HPDE6-E6E7 (cell line): ENCODE measurements around the gene SOAT2.
A peak's percentile ranks its signal among the peaks of the same experiment; 100 is the strongest.
"Not testable (repeated sequence)": the region's sequence is repeated elsewhere in the genome, so short reads cannot be mapped to it uniquely, and the experiment has no call there.

Source experiments
- DNase-seq: peaks from one replicate; pipeline ENCODE4 v3.0.0; 2011; ENCODE audit warnings: missing footprints; ENCODE audit errors: extremely low spot score

SOAT2 gene

DNA sequence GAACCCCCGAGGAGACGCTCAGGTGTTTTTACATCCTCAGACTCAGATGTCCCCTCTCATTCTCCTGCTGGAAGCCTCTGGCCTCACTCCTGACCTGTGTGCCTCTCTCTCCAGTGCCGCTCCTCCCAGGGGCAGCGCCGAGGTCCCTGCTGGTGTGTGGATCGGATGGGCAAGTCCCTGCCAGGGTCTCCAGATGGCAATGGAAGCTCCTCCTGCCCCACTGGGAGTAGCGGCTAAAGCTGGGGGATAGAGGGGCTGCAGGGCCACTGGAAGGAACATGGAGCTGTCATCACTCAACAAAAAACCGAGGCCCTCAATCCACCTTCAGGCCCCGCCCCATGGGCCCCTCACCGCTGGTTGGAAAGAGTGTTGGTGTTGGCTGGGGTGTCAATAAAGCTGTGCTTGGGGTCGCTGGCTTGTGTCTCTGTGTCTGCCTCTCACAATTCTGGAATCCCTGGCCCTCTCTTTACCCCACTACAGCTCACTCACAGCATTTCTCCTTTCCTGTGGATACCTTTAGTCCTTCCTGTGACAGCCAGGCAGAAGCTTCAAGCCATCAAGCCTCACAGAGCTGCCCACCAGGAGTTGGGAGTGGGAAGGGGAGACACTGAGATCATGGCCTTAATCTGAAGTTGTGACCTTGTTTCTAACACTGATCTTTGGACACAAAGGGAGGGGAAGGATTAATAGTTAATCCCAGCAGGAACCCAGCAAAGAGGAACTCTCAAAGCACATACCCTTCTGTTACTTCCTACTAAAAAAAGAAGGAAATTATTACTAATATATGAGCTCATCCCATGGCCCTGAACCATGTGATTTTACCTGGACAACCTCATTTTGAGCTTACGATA lies 1.1 kb upstream of the SOAT2 start:
- no peak for DNase-seq

DNA sequence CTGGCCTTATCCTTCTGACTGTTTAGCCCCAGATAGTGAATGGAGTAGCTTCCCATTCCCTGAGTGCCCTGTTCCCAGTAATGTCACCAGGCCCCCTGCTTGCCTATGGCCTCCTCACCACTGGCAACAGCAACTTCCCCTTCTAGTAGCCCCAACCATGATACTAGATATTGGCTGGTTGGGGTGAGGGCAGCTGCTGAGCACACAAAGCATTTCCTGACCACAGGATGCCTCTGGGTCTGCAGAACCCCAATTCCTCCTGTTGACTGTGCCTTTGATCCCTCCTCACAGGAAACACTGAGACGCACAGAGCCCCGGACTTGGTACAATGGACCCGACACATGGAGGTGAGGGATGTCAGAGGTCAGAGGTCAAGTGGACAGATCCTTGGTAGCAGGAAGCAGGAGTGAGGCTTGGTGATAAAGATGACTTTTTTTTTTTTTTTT lies 597 bp downstream of the SOAT2 start:
- DNase-seq: no peak

DNA sequence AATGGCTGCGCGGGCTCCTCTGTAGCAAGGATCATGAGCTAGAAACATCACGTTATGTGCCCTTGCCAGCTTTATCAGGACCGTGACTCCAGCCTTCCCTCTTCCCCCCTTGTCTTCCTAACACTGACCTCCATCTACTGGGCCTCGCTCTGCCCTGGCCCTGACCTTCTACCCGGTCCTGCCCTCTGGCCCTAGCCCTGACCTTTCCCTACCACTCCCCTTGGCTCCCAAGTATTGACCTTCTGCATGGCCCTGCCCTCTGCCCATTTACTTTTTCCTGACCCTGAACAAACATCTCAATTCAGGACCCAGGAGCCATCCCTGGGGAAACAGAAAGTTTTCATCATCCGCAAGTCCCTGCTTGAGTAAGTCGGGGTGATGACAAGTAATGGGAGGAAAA lies 2.0 kb downstream of the SOAT2 start:
- no peak for DNase-seq

DNA sequence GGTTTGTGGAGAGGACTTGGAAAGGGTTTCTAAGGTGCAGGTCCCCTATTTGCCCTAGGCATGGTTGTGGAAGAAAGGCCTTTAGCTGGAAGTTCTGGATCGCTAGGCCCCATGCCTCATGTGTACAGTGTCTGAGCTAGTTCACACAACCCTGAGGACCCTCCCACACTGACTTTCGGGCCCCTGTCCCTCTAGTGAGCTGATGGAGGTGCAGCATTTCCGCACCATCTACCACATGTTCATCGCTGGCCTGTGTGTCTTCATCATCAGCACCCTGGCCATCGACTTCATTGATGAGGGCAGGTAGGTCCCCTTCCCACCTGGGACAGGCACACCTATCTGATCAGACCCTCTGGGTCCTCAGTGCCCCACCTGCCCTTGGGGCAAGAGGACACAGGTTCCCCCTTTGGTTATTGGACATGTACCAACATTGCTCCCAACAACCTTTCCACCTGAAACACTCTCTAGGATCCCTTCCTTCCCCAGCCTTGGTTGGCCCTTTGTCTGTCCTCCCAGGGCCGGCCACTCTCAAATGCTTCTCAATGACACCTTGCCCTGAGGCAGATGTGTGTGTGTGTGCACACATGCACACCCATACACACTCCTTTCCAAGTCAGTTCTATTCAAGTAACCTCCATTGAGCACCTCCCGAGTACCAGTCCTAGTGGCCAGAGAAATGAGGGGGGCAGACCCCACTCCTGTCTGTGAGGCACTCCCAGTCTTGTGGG lies 2.6 kb downstream of the SOAT2 start:
- no peak for DNase-seq

DNA sequence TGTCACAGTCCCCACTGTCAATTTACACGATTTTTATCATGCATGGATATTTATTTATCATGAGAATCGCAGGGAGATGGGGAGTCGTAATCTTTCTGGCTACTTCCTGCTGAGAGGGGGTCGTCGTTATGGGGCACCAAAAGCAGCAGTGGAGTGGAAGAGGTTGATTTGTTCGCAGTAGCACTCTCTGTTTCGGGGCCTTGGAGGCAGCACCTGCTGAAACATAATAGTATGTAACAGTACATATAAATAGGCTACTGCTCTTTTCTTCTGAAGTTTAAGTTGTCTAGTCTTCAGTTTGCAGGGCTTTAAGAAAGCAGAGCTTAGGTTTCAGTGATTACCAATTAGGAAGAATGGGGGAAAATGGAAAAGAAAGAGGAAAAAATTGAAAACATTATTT lies 3.8 kb downstream of the SOAT2 start:
- DNase-seq: no peak

- DNase-seq: not testable (repeated sequence)
These were observed 9.1 kb downstream of the SOAT2 start for GRCh38 chr12:53112431-53112830.

- no peak for DNase-seq
These were observed 9.9 kb downstream of the SOAT2 start for GRCh38 chr12:53113136-53113705.

- no peak for DNase-seq
These were observed 10.7 kb downstream of the SOAT2 start for GRCh38 chr12:53113951-53114350.

- DNase-seq: no peak
These were observed 12.0 kb downstream of the SOAT2 start for GRCh38 chr12:53115112-53115890.

GRCh38 chr12:53115891-53116648 lies 12.8 kb downstream of the SOAT2 start:
- DNase-seq: no peak

DNA sequence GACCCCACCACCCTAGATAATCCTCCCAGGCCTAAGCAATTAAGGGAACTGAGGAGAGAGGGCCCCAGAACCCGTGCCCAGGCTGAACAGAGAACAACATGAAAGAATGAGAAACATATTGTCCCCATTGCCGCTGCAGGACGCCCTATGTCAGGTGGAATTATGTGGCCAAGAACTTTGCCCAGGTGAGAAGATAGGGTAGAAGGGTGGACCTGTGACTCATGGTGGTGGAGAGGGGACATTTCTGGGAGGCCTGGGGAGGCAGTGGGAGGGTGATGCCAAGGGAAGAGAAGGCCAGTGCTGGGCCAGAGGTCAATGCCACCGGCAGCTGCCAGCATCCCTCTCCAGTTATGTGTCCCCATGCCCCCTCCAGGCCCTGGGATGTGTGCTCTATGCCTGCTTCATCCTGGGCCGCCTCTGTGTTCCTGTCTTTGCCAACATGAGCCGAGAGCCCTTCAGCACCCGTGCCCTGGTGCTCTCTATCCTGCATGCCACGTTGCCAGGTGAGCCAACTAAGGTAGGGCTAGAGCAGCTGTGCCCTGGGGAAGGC lies 15.5 kb downstream of the SOAT2 start:
- no peak for DNase-seq

DNA sequence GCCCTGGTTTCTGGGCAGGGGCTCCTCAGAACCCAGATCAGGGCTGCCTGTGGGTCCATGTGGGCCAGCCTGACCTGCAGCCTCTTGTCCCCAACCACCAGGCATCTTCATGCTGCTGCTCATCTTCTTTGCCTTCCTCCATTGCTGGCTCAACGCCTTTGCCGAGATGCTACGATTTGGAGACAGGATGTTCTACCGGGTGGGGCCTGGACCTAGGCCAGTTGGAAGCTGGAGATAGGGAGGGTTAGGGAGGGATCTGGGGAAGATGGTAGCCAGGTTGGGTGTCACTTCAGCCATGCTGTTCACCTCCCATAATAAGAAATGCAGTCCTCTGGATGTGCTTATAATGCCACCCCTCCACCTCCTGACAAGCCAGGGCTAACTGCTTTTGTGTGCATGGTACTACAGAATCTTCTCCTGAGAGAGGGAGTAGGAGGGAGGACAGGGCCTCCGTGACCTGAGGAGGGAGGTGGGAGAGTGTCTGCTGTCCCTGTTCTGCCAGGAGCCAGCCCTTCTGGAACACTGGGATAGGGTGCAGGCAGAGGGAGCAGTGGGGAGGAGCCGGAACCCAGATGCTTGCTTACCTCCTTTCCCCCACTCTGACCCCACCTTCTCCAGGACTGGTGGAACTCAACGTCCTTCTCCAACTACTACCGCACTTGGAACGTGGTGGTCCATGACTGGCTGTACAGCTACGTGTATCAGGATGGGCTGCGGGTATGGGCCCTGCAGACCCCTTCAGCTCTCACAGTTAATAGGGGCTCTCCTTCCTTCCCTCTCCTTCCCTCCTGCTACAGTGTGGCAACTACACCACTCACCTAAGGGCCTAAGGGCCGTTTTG lies 17.6 kb downstream of the SOAT2 start:
- DNase-seq: no peak

- DNase-seq: no peak
These were observed 19.7 kb downstream of the SOAT2 start for GRCh38 chr12:53122961-53123468.

DNA sequence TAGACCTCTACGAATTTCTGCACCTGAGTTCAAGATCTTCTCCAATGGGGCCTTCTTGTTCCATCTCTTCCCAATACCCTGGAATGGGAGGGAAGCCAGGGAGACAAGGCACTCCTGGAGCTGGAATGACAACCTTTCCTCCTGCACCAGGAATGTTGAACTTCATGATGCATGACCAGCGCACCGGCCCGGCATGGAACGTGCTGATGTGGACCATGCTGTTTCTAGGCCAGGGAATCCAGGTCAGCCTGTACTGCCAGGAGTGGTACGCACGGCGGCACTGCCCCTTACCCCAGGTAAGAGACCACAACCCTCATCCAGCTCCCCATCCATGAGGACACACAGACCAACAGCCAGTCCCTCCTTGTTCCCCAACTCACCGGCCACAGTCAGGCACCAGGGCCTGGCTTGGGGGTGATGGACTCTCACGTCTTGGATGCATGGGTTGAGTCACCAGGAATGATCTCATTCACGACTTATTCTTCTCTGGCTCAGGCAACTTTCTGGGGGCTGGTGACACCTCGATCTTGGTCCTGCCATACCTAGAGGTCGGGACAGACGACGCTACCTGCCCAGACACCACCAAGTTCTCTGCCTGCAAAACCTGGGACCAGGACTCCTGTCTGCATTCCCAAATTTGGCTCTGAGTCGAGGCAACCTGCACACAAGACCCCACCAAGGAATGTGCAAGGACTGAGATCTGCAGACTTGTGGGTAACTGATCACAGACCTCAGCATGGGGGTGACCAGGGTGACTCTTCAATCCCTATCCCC lies 20.5 kb downstream of the SOAT2 start:
- peak; percentile 33 for DNase-seq

- DNase-seq: no peak
These were observed 21.1 kb downstream of the SOAT2 start for GRCh38 chr12:53124352-53124723.

GRCh38 chr12:53127169-53127568 lies 23.9 kb downstream of the SOAT2 start:
- DNase-seq: no peak

GRCh38 chr12:53128780-53129569 lies 25.7 kb downstream of the SOAT2 start:
- no peak for DNase-seq

GRCh38 chr12:53131844-53132243 lies 28.6 kb downstream of the SOAT2 start:
- DNase-seq: no peak
